MCF 10A (cell line): Measurements from ENCODE around the gene ABCG1. TPM values are rescaled to one million over a fixed set of nuclear protein-coding genes. Genes with fewer than 3 reads are reported as not detected.

Experiments
- BruUV-seq: library from RNA; stranded (reverse); fragments of 400-500 nt; replicated peaks from 2 replicates; lab custom pipeline; 2021; lab: Mats Ljungman, UMichigan
- CTCF ChIA-PET: fragments of 300-600 bp; sonication (Branson Sonifier 250); formaldehyde crosslinking; extraction: SDS; loops from one replicate; lab custom pipeline; 2021; ENCODE audit warnings: antibody characterized with exemption, inconsistent platforms; lab: Yijun Ruan, JAX
- POLR2A ChIA-PET: fragments of 300-600, 350-650 bp; sonication (Branson Sonifier 250); formaldehyde crosslinking; extraction: SDS; loops from one replicate; lab custom pipeline; 2020; ENCODE audit warnings: antibody characterized with exemption, inconsistent platforms; lab: Yijun Ruan, JAX
- DNase-seq: peaks from one replicate; pipeline ENCODE4 v3.0.0-alpha.2; 2018; ENCODE audit not compliant: unreplicated experiment
- H3K27ac Mint-ChIP-seq: one replicate; pipeline ENCODE4 v1.8.0; 2022; ENCODE audit warnings: mild to moderate bottlenecking, low read depth, mixed read lengths; ENCODE audit not compliant: unreplicated experiment
- H3K27me3 Mint-ChIP-seq: one replicate; pipeline ENCODE4 v1.8.0; 2022; ENCODE audit warnings: mixed read lengths; ENCODE audit not compliant: insufficient read depth, unreplicated experiment
- H3K36me3 Mint-ChIP-seq: one replicate; pipeline ENCODE4 v1.8.0; 2022; ENCODE audit warnings: mild to moderate bottlenecking, moderate library complexity, mixed read lengths; ENCODE audit not compliant: insufficient read depth, unreplicated experiment
- H3K4me1 Mint-ChIP-seq: one replicate; pipeline ENCODE4 v1.8.0; 2022; ENCODE audit warnings: mixed read lengths; ENCODE audit not compliant: insufficient read depth, unreplicated experiment
- H3K4me3 Mint-ChIP-seq: one replicate; pipeline ENCODE4 v1.8.0; 2022; ENCODE audit warnings: mild to moderate bottlenecking, moderate library complexity, mixed read lengths; ENCODE audit not compliant: unreplicated experiment
- H3K9me3 Mint-ChIP-seq: one replicate; pipeline ENCODE4 v1.8.0; 2022; ENCODE audit warnings: mixed read lengths; ENCODE audit not compliant: unreplicated experiment
- CTCF ChIP-seq: fragments of 200-600 bp; IDR thresholded peaks from one replicate; pipeline ENCODE4 v1.8.0; 2022; ENCODE audit warnings: antibody characterized with exemption, mild to moderate bottlenecking; ENCODE audit not compliant: unreplicated experiment
- intact Hi-C: fragments of 100-400 bp; cut with micrococcal nuclease; formaldehyde crosslinking; loops from 2 replicates; pipeline ENCODE4 v1.14.1; 2022
- total RNA-seq: library from RNA; stranded (reverse); gene quantifications from 2 replicates; pipeline ENCODE4 v1.2.3, GENCODE V29; 2022

Gene ABCG1
- total RNA-seq, 1 experiment from 2014 or later = 25.5 TPM

GRCh38 chr21:42341776-42342542, 123.0 kb downstream of the ABCG1 start:
- H3K4me3 Mint-ChIP-seq = no peak overlapping the region
- H3K4me1 Mint-ChIP-seq = no peaks in the 10 kb centered on the region
- no peak for TF ChIP-seq CTCF
- H3K27me3 Mint-ChIP-seq = no peaks in the 10 kb centered on the region
- intact Hi-C loops = no loop called here
- no peak overlapping the region for H3K27ac Mint-ChIP-seq
- CTCF ChIA-PET = no interaction called here
- H3K36me3 Mint-ChIP-seq = no peaks in the 10 kb centered on the region
- no TSS peak for BruUV-seq
- H3K9me3 Mint-ChIP-seq = no peaks in the 10 kb centered on the region
- POLR2A ChIA-PET = interaction anchor here (1.1 kb wide), 1 partner anchor 114 kb away, joined by 4 read pairs; no protein-coding TSS in a partner anchor
- DNase-seq = no peak

GRCh38 chr21:42343101-42343500, 124.2 kb downstream of the ABCG1 start:
- no TSS peak for BruUV-seq
- H3K27ac Mint-ChIP-seq = no peak overlapping the region
- H3K4me3 Mint-ChIP-seq = no peak overlapping the region
- DNase-seq = no peak
- no peaks in the 10 kb centered on the region for H3K4me1 Mint-ChIP-seq
- H3K36me3 Mint-ChIP-seq = no peaks in the 10 kb centered on the region
- H3K9me3 Mint-ChIP-seq = no peaks in the 10 kb centered on the region
- H3K27me3 Mint-ChIP-seq = no peaks in the 10 kb centered on the region
- ChIA-PET CTCF (interaction anchor here (0.9 kb wide), 1 partner anchor 35 kb away, joined by 4 read pairs; no protein-coding TSS in a partner anchor), POLR2A (interaction anchor here (0.6 to 1.1 kb wide), 2 partner anchors 113 to 516 kb away, joined by 3 to 4 read pairs; no protein-coding TSS in a partner anchor)
- intact Hi-C loops = no loop called here
- TF ChIP-seq CTCF = no peak

GRCh38 chr21:42343556-42343955, 124.6 kb downstream of the ABCG1 start:
- Mint-ChIP-seq H3K27me3 (no peaks in the 10 kb centered on the region), H3K4me1 (no peaks in the 10 kb centered on the region), H3K36me3 (no peaks in the 10 kb centered on the region), H3K27ac (no peak overlapping the region), H3K9me3 (no peaks in the 10 kb centered on the region), H3K4me3 (no peak overlapping the region)
- intact Hi-C loops = no loop called here
- BruUV-seq = no TSS peak
- DNase-seq = no peak
- CTCF ChIA-PET = interaction anchor here (0.9 kb wide), 1 partner anchor 35 kb away, joined by 4 read pairs; no protein-coding TSS in a partner anchor
- POLR2A ChIA-PET = interaction anchor here (1.1 kb wide), 1 partner anchor 112 kb away, joined by 4 read pairs; no protein-coding TSS in a partner anchor
- TF ChIP-seq CTCF = no peak

GRCh38 chr21:42343963-42344510, 125.1 kb downstream of the ABCG1 start:
- Mint-ChIP-seq H3K27ac (no peak overlapping the region), H3K27me3 (no peaks in the 10 kb centered on the region), H3K4me1 (no peaks in the 10 kb centered on the region), H3K9me3 (no peaks in the 10 kb centered on the region), H3K36me3 (no peaks in the 10 kb centered on the region), H3K4me3 (no peak overlapping the region)
- CTCF ChIA-PET = interaction anchor here (0.9 kb wide), 1 partner anchor 36 kb away, joined by 4 read pairs; no protein-coding TSS in a partner anchor
- no peak for DNase-seq
- POLR2A ChIA-PET = interaction anchor here (0.6 kb wide), 1 partner anchor 1017 kb away, joined by 3 read pairs; no protein-coding TSS in a partner anchor
- no peak for TF ChIP-seq CTCF
- BruUV-seq = no TSS peak
- intact Hi-C loops = no loop called here
